ENCODE measurements around the gene WWOX.

Gene WWOX

GRCh38 chr16:79131321-79132075 lies 1032.0 kb downstream of the WWOX start:
- no peaks in the 10 kb centered on the region for H3K36me3 ChIP-seq (ENCODE audit: control insufficient read depth, insufficient read depth, low read length)
- H3K4me3 ChIP-seq (replicated peaks; ENCODE audit: low read depth, low read length) = no peak overlapping the region
- no peak for DNase-seq (ENCODE audit: extremely low read depth, insufficient read length)
- H3K27me3 ChIP-seq (replicated peaks; ENCODE audit: control insufficient read depth, insufficient read depth, low read length) = no peaks in the 10 kb centered on the region; the same call in 1 of the 2 replicates
- TF ChIP-seq CTCF (IDR thresholded peaks at IDR 0.05; ENCODE audit: insufficient read depth, low read length, poor library complexity, severe bottlenecking) = no peak

DNA sequence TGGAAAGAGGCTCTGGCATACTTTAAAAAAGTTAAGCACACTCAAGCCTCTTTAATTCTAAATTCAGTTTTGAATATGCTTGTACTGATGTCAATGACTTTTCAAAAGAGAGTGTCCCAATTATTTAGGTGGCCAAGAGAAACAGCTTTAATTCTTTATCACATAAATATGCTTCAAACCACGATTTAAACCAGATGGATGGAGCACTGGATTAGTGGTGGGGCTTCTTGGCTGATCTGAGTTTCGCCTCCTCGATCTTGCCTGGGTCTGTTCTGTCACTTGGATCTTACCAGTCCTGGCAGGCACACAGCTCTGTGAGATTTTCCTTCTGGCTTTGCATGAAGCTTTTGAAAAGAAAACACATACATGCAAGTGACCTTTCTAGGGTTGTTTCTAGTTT lies 1033.2 kb downstream of the WWOX start:
- no peak overlapping the region for H3K4me3 ChIP-seq (replicated peaks; ENCODE audit: low read depth, low read length)
- TF ChIP-seq CTCF (IDR thresholded peaks at IDR 0.05; ENCODE audit: insufficient read depth, low read length, poor library complexity, severe bottlenecking) = no peak
- H3K27me3 ChIP-seq (replicated peaks; ENCODE audit: control insufficient read depth, insufficient read depth, low read length) = no peaks in the 10 kb centered on the region; the same call in 1 of the 2 replicates
- no peaks in the 10 kb centered on the region for H3K36me3 ChIP-seq (ENCODE audit: control insufficient read depth, insufficient read depth, low read length)
- DNase-seq (ENCODE audit: extremely low read depth, insufficient read length) = no peak

- H3K4me3 ChIP-seq (replicated peaks; ENCODE audit: low read depth, low read length) = no peak overlapping the region
- TF ChIP-seq CTCF (IDR thresholded peaks at IDR 0.05; ENCODE audit: insufficient read depth, low read length, poor library complexity, severe bottlenecking) = no peak
- H3K36me3 ChIP-seq (ENCODE audit: control insufficient read depth, insufficient read depth, low read length) = no peaks in the 10 kb centered on the region
- H3K27me3 ChIP-seq (replicated peaks; ENCODE audit: control insufficient read depth, insufficient read depth, low read length) = no peaks in the 10 kb centered on the region; the same call in 1 of the 2 replicates
- no peak for DNase-seq (ENCODE audit: extremely low read depth, insufficient read length)
Measured at GRCh38 chr16:79134300-79134699, 1034.8 kb downstream of the WWOX start.

DNA sequence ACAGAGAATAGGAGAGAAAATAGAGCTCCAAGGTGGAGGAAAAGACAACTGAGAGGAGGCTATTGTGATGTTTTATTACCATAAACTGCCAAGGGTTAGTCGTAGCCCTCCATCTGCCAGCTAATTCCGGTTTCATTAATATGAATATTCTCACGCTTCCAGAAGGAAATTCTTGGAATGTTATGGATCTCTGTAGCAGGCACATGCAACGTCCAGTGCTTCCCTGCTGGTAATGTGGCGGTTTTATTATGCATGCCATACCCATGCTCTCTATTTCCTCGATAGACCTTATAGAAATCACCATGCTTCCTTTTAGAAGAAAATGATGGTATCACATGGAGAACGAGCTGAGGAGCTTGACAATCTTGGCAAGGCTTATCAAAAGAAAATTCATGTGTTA lies 1037.5 kb downstream of the WWOX start:
- no peak for DNase-seq (ENCODE audit: extremely low read depth, insufficient read length)
- Histone ChIP-seq H3K27me3 (replicated peaks; ENCODE audit: control insufficient read depth, insufficient read depth, low read length) (no peaks in the 10 kb centered on the region; the same call in none of the 2 replicates), H3K4me3 (replicated peaks; ENCODE audit: low read depth, low read length) (no peak overlapping the region)

DNA sequence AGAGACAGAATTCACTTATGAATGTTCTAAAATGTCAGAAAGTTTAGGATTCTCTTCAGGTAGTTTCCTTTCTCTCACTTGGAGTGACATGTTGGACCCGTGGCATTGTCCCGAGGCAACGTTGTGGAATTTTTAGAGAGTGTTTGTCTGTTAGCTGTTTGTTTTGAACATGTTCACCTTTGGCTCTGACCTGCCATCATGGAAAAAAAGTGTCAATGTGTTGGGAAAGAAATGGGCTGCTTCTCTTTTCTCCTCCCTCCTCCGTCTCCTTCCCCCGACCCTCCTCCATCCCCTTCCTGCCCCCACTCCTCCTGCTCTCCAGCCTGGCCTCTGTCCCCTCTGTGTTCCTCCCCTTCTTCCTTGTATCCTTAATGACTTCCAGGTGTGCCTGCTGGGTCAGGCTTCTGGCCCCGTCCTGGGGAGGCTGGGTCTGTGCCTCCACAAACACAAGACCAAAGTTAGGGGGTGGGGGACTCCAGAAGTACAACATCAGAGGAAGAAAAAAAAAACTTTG lies 1038.0 kb downstream of the WWOX start:
- Histone ChIP-seq H3K36me3 (ENCODE audit: control insufficient read depth, insufficient read depth, low read length) (no peaks in the 10 kb centered on the region), H3K4me3 (replicated peaks; ENCODE audit: low read depth, low read length) (no peak overlapping the region), H3K27me3 (replicated peaks; ENCODE audit: control insufficient read depth, insufficient read depth, low read length) (no peaks in the 10 kb centered on the region; the same call in none of the 2 replicates)
- no peak for DNase-seq (ENCODE audit: extremely low read depth, insufficient read length)
- TF ChIP-seq CTCF (IDR thresholded peaks at IDR 0.05; ENCODE audit: insufficient read depth, low read length, poor library complexity, severe bottlenecking) = no peak

More for the DNA sequence above, 1037.5 kb downstream of the WWOX start:
- no peak for TF ChIP-seq CTCF (IDR thresholded peaks at IDR 0.05; ENCODE audit: insufficient read depth, low read length, poor library complexity, severe bottlenecking)
- no peaks in the 10 kb centered on the region for H3K36me3 ChIP-seq (ENCODE audit: control insufficient read depth, insufficient read depth, low read length)
